SW 1271 (cell line): ENCODE data around the gene CWF19L1.
"Not testable (repeated sequence)": the region's sequence is repeated elsewhere in the genome, so short reads cannot be mapped to it uniquely, and the experiment has no call there.

Experiments used
- DNase-seq, 2 experiments: peaks; one replicate each; lab custom pipeline; 2025; lab: John Stamatoyannopoulos, UW

The CWF19L1 gene

DNA sequence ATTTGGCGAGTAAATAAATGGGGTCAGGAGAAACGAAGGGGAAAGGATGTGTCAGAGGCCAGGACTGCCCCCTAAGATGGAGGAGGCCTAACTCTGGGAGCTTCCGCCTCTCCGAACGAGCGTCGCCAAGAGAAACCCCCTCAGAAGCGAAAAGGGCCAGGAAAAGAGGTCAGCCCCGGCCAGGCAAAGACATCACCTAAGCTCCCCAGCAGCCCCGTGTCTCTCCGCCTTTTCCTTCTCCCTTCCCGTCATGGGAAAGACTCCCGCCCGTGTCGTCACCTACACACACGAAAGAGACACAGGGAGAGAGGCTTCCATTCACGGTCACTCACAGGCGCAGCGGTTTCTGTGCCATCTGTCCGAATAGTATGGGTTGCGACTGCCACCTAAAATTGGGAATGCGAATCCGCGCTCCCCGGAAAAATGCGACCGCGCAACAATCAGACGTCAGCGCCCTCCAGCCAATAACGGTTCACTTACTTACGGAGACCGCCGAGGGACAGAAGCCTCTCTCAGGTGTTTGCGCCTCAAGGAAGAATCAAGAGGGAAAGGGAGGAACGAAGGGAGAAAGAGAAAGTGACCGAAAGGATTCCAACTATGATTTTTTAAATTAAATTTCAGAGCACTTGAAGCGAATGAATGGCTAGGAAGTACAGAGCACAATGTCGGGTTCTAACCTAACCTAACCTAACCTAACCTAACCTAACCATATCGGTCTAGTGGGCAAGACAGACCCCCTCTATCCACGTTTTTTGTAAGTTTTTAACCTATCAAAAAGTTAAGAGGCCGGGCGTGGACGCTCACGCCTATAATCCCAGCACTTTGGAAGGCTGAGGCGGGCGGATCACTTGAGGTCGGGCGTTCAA lies at the start of gene CWF19L1:
TSS of gene CWF19L1 (minus strand) at position 400 of the 866 bp plus-strand sequence. CDS start at position 355, 45 bp downstream.
- DNase-seq: peak; percentile 24 to 85

DNA sequence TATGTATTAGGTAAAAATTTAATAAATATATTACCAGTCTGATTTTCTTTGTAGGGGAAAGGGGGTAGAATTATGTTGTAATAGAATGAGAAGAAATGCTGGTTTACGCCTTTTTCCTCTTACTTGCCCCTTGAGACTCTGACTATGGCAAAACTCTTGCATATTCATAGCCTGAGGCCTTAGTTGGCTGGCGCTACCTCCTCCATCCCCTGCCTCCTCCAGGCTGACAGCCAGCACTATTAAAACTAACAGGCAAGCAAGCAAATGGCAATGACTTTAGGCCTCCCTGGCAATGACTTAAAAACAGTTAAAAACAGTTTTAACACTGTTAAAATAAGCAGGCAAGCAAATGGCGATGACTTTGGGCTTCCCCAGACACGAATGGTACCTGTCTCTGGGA lies 48.2 kb upstream of the CWF19L1 start:
- no peak for DNase-seq

DNA sequence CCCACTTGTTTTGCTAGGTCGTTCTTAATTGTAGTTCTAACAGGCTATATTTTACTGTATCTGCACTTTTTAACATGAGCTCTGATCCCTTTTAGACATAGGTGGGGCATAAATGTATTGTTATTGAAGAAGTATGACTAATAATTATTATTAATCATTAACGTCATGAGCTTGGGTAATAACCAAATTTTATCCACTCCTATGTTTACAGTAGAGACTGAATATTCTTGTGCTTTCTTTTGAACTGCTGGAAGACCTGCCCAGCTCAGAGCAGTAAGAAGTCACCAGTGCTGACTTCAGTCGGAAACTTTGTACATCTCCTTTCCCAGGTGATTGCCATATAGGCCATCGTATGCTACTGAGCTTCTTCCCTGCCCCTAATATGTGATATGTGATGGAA lies 43.9 kb upstream of the CWF19L1 start:
- no peak for DNase-seq

DNA sequence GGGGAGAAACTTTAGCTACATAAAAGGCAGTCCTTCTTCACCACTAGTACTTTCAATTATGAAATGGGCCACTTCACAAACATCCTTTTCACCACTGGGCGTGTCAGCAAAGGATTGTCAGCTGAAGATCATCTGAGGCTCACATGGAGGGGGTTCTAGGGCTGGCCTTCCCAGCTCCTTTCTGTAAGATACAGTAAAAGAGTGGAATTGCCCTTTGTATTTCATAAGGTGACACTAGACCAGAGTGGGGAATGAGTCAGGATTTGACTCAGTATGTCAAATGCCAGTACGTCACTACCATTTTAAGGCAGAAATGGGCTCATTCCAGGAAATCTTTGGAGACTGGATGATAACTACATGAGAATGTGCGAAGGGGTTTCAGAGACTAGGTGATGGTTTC lies 40.2 kb upstream of the CWF19L1 start:
- DNase-seq: no peak

- no peak for DNase-seq
Measured at GRCh38 chr10:100306861-100307260, 39.4 kb upstream of the CWF19L1 start.

DNA sequence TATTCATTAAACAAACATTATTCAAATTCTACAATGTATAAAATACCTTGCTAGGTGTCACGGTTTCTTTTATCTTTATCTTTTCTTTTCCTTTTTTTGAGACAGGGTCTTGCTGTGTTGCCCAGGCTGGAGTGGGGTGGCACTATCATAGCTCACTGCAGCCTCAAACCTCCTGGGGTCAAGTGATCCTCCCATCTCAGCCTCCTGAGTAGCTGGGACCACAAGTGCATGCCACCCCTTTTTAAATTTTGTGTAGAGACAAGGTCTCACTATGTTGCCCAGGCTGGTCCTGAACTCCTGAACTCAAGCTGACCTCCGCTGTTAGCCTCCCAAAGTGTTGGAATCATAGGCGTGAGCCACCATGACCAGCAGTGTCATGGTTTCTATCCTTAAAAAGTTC lies 37.0 kb upstream of the CWF19L1 start:
- no peak for DNase-seq

DNA sequence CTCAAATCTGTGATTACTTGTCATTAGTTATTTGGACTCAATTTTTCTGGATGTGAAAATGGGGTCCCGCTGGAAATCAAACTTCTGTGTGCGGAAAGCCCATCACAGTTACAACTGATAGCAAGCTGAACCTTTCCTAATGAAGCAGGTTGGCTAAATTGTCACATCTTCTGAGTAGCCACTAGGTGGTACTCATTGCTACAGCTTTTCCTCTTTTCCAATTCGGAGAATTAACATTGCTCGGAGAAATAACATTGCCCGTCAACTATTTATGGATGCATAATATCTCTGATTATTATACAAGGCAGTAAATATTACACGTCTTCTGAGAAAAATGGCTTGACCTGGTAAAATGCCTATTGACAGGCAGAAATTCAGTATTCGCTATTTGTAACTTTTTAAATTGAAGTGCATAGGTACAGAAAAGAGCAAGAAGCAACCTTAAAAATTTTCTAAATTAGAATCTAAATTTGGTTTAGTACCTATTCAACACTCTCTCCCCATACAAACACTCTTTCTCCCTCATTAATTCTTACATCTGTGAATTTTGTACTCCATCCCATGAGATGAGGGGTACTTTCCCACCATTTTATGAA lies 36.4 kb upstream of the CWF19L1 start:
- peak in 1 of 2 experiments; percentile 28 for DNase-seq

- not testable (repeated sequence) for DNase-seq
Measured at GRCh38 chr10:100301123-100301522, 33.7 kb upstream of the CWF19L1 start.

DNA sequence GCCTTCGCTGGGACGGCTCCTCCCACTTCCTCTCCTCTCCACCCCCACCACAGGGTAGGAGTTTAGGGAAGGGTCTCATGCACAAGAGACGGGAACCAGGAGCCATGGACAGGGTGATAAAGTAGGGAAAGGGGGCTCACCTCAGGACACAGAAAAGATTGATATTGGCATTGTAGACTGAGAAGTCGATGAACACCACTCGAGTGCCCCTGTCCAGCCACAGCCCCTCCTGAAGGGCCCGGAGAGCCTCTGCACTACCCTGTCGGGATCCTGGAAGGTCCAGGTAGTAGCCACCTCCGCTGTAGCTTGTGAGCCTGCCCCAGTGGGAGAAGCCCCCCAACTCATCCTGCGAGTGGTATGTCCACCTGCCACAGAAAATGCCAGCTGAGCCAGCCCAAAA lies 29.8 kb upstream of the CWF19L1 start:
- DNase-seq: no peak

DNA sequence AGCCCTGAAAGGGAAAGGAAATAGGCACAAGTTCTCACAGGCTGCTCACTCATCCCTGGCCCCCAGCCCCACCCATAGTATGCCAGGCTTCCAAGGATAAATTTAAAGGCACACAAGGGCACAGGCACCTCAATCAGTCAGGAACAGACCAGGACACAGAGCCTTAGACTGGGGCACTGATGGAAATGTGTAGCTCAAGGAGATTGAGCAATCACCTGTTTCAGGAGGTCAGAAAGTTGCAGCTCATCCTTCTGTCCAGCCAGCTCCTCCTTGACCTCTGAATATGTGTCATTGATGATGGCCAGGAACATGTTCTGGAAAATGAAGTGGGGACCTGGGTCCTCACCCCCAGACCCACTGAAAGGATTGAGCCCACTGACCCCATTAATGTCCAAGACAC lies 25.6 kb upstream of the CWF19L1 start:
- no peak for DNase-seq

DNA sequence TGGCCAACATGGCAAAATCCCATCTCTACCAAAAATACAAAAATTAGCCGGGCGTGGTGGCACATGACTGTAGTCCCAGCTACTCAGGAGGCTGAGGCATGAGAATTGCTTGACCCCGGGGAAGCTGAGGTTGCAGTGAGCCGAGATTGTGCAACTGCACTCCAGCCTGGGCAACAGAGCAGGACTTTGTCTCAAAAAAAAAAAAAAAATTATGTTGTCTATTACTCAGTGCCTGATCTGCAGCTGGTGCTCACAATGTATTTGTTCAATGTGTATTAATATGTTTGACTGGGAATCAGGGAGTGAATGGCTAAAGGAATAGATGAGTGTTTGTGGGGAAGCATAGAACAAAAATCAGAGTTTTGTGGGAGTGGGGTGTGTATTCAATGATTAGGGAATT lies 24.9 kb upstream of the CWF19L1 start:
- not testable (repeated sequence) for DNase-seq

DNA sequence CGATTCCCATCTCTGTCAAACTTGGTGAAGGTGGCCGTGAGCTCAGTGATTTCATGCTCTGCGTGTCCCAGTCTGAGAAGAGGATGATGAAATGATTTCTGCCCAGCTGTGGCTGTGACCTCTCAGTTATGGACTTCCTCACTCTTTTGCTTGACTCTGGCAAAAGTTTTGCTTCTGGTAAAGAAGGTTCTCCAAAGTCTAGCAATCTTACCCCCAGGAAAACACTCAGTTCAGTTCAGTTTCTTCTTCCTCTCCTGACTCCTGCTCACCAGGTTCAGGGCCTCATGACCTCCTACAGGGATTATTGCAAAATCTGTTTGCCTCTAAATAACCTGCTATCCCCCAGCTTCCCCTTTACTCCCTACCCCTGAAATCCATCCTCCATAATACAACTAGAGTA lies 23.9 kb upstream of the CWF19L1 start:
- DNase-seq: no peak

DNA sequence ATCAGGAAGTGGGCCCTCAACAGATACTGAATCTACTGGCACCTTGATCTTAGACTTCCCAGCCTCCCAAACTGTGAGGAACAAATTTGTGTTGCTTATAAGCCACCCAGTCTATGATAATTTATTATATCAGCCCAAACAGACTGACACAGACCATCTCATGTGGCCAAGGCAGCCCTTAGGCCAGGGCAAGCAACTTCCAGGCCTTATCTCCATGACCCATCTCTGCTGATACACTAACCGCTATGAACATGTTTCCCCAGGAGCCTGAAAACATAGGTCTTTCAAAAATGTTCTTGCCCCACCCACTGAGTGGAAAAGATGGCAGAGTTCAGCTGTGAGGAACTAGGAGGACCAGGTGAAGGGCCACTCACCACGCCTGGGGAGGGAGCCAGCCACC lies 22.2 kb upstream of the CWF19L1 start:
- no peak for DNase-seq

- DNase-seq: no peak
Measured at GRCh38 chr10:100288196-100288595, 20.8 kb upstream of the CWF19L1 start.

GRCh38 chr10:100287756-100288155 lies 20.3 kb upstream of the CWF19L1 start:
- DNase-seq: no peak

- DNase-seq: peak; percentile 21 to 83
Measured at GRCh38 chr10:100286051-100287033, 18.9 kb upstream of the CWF19L1 start, which contains the start of gene BLOC1S2. BLOC1S2 (minus strand) TSS chr10:100286680; CDS start chr10:100286659, 21 bp downstream.

GRCh38 chr10:100285326-100285725 lies 17.9 kb upstream of the CWF19L1 start:
- not testable (repeated sequence) for DNase-seq

- DNase-seq: no peak
Measured at GRCh38 chr10:100282907-100283306, 15.5 kb upstream of the CWF19L1 start.

GRCh38 chr10:100276971-100277370 lies 9.5 kb upstream of the CWF19L1 start:
- DNase-seq: not testable (repeated sequence)

DNA sequence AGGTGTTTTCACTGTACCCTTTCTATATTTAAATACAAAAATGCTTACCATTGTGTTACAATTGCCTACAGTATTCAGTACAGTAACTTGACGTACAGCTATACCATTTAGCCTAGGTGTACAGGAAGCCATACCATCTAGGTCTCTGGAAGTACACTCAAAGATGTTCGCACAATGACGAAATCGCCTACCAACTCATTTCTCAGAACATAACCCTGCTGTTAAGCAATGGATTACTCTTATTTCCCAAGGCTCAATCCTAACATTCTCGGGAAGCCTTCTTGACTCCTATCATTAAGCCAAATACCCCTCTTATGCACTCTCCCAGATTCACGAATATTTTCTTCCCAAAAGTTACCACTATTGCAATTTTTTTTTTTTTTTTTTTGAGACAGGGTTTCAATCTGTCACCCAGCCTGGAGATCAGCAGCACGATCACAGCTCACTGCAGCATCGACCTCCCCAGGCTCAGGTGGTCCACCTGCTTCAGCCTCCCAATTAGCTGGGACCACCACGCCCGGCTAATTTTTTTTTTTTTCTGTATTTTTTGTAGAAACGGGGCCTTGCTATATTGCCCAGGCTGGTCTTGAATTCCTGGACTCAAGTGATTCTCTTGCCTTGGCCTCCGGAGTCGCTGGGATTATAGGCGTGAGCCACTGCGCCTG lies 1.5 kb downstream of the CWF19L1 start:
- no peak for DNase-seq

GRCh38 chr10:100254191-100254590 lies 13.2 kb downstream of the CWF19L1 start:
- DNase-seq: no peak

GRCh38 chr10:100253041-100253440 lies 14.4 kb downstream of the CWF19L1 start:
- no peak for DNase-seq
